OCI-LY7 (cell line): ENCODE measurements around the gene WDFY3.

Experiments
- CTCF ChIP-seq: fragments of 200-600 bp; sonication (generic); conservative IDR thresholded peaks from 2 replicates; pipeline ENCODE4 v1.5.1; 2014; ENCODE audit warnings: mild to moderate bottlenecking, antibody characterized with exemption, low read length, moderate library complexity, mixed read lengths
- EZH2phosphoT487 ChIP-seq: fragments of 200-600 bp; sonication (generic); IDR thresholded peaks from 2 replicates; pipeline ENCODE4 v1.6.1; 2018; ENCODE audit warnings: low read depth, borderline replicate concordance, mild to moderate bottlenecking, mixed run types, antibody characterized with exemption, low read length, moderate library complexity, mixed read lengths

GRCh38 chr4:84814094-84814750 lies 152.3 kb downstream of the WDFY3 start:
- TF ChIP-seq CTCF (no peak), EZH2phosphoT487 (no peak)
